GM12878 (cell line): ENCODE data around the gene IREB2. TPM values are rescaled to one million over a fixed set of nuclear protein-coding genes. Genes with fewer than 3 reads are reported as not detected.

Experiments used
- ATAC-seq: fragments of 200-7000 bp; cut with Tn5 transposase; 3 replicates; pipeline ENCODE4 v1.9.1; 2020; ENCODE audit warnings: mild to moderate bottlenecking, moderate library complexity
- BruUV-seq: library from RNA; stranded (reverse); fragments of 400-500 nt; replicated peaks from 2 replicates; lab custom pipeline; 2021; lab: Mats Ljungman, UMichigan
- CTCF ChIA-PET: fragments of 300-600 bp; sonication (Branson Sonifier 250); formaldehyde crosslinking; extraction: SDS; loops from one replicate; lab custom pipeline; 2021; ENCODE audit warnings: inconsistent platforms; lab: Yijun Ruan, JAX
- POLR2A ChIA-PET: fragments of 350-600 bp; formaldehyde crosslinking; extraction: SDS; loops from one replicate; lab custom pipeline; 2021; ENCODE audit warnings: inconsistent platforms; lab: Charles Lee
- RAD21 ChIA-PET: fragments of 300-600 bp; sonication (Branson Sonifier 250); formaldehyde crosslinking; loops from one replicate; lab custom pipeline; 2023; ENCODE audit warnings: antibody characterized with exemption; ENCODE audit not compliant: unreplicated experiment; lab: Charles Lee
- SMC1A ChIA-PET: fragments of 300-600 bp; sonication (Branson Sonifier 250); formaldehyde crosslinking; loops from one replicate; lab custom pipeline; 2023; ENCODE audit not compliant: unreplicated experiment, uncharacterized antibody; lab: Charles Lee
- DNase-seq: peaks from one replicate; pipeline ENCODE4 v3.0.0-alpha.2; 2011; ENCODE audit warnings: low read depth, low spot score
- FAIRE-seq: peaks from 3 replicates; lab custom pipeline; 2011; peaks lifted over from hg19 to GRCh38; lab: Jason Lieb, UNC
- H2AFZ ChIP-seq: 2 replicates; pipeline ENCODE4 v1.6.0; 2011; ENCODE audit warnings: low read depth, low read length, control low read depth; ENCODE audit not compliant: control insufficient read depth
- H3K27ac ChIP-seq: 2 replicates; pipeline ENCODE4 v1.5.1; 2011; ENCODE audit warnings: control low read depth; ENCODE audit not compliant: control insufficient read depth, insufficient read depth
- H3K27me3 ChIP-seq, 2 experiments: replicated peaks in 1 of 2; 2 replicates each; pipeline versions ENCODE4 v1.6.0 to v1.6.1; 2011; ENCODE audit warnings: low read length in 1 of 2; ENCODE audit not compliant: control insufficient read depth in 2 of 2, insufficient read depth in 2 of 2
- H3K36me3 ChIP-seq, 2 experiments: 2 replicates each; pipeline ENCODE4 v1.5.1; 2011; ENCODE audit warnings: low read length in 1 of 2; ENCODE audit not compliant: control insufficient read depth in 2 of 2, insufficient read depth in 2 of 2
- H3K4me1 ChIP-seq: 2 replicates; pipeline ENCODE4 v1.6.1; 2011; ENCODE audit warnings: mild to moderate bottlenecking, low read length, moderate library complexity, mixed read lengths; ENCODE audit not compliant: control insufficient read depth, insufficient read depth
- H3K4me2 ChIP-seq: 2 replicates; pipeline ENCODE4 v1.6.0; 2011; ENCODE audit warnings: control low read depth; ENCODE audit not compliant: control insufficient read depth, insufficient read depth
- H3K4me3 ChIP-seq: fragments of 200-600 bp; sonication (generic); 2 replicates; pipeline ENCODE4 v1.5.1; 2016
- H3K79me2 ChIP-seq: 2 replicates; pipeline ENCODE4 v1.6.0; 2011; ENCODE audit warnings: low read length; ENCODE audit not compliant: control insufficient read depth, insufficient read depth
- H3K9ac ChIP-seq: 2 replicates; pipeline ENCODE4 v1.8.0; 2011; ENCODE audit warnings: low read length, control low read depth, mixed read lengths; ENCODE audit not compliant: control insufficient read depth, insufficient read depth
- H3K9me3 ChIP-seq: replicated peaks from 3 replicates; pipeline ENCODE4 v1.5.1; 2011; ENCODE audit warnings: mild to moderate bottlenecking, low read length; ENCODE audit not compliant: control insufficient read depth, insufficient read depth
- H4K20me1 ChIP-seq: 2 replicates; pipeline ENCODE4 v1.6.0; 2011; ENCODE audit not compliant: control insufficient read depth, insufficient read depth
- ASH2L ChIP-seq: fragments of 300-600, 200-600 bp; sonication (generic); IDR thresholded peaks from 2 replicates; pipeline ENCODE4 v1.6.1; 2017; ENCODE audit warnings: low read depth, mild to moderate bottlenecking, borderline replicate concordance
- BHLHE40 ChIP-seq, 2 experiments: fragments of 450-650 bp in 1 of 2; IDR thresholded peaks; 2 replicates each; pipeline ENCODE4 v1.6.1; 2011 to 2017; ENCODE audit warnings: low read depth in 2 of 2, borderline replicate concordance in 1 of 2, improper control_type of control experiment in 1 of 2, low read length in 1 of 2, mild to moderate bottlenecking in 1 of 2
- EP300 ChIP-seq, 2 experiments: fragments of 150-350 bp in 1 of 2; IDR thresholded peaks; 2 replicates each; pipeline ENCODE4 v1.6.1; 2011 to 2012; ENCODE audit warnings: low read depth in 2 of 2, low read length in 2 of 2, borderline replicate concordance in 1 of 2, improper control_type of control experiment in 1 of 2, inconsistent platforms in 1 of 2; ENCODE audit not compliant: control insufficient read depth in 1 of 2
- HCFC1 ChIP-seq: fragments of 150-350 bp; IDR thresholded peaks from 2 replicates; pipeline ENCODE4 v1.6.1; 2014; ENCODE audit warnings: low read length
- NBN ChIP-seq: fragments of 450-650 bp; IDR thresholded peaks from 2 replicates; pipeline ENCODE4 v1.6.1; 2016
- NFXL1 ChIP-seq: fragments of 450-650 bp; IDR thresholded peaks from 2 replicates; pipeline ENCODE4 v1.6.1; 2017; ENCODE audit warnings: antibody characterized with exemption, mild to moderate bottlenecking, borderline replicate concordance
- SREBF1 ChIP-seq: IDR thresholded peaks from 2 replicates; pipeline ENCODE4 v1.6.1; 2012; ENCODE audit warnings: mild to moderate bottlenecking, low read length
- WGBS: methylation state at CpG from one replicate; pipeline ENCODE4 v1.1.6; 2016; ENCODE audit warnings: low lambda C conversion rate; ENCODE audit not compliant: insufficient replicate concordance, insufficient coverage; ENCODE audit errors: missing lambda C conversion rate; 5-methylcytosine and 5-hydroxymethylcytosine counted together
- in situ Hi-C: fragments of 300-500 bp; cut with MboI; formaldehyde crosslinking; loops from 9 replicates; pipeline ENCODE4 v1.14.3; 2018; ENCODE audit warnings: mixed read lengths
- intact Hi-C: fragments of 100-400 bp; cut with micrococcal nuclease; formaldehyde crosslinking; loops from one replicate; pipeline ENCODE4 v1.14.2; 2022; ENCODE audit not compliant: unreplicated experiment
- polyA plus RNA-seq, 11 experiments: library from polyadenylated mRNA; depleted of rRNA in 4 of 11; unstranded in 6 of 11; stranded (reverse) in 5 of 11; fragments of >200 nt; fragmentation: Nextera tagmentation in 4 of 11; fragmentation: Illumina TruSeq in 1 of 11; extraction: Ambion mirVana in 4 of 11; extraction: Trizol in 1 of 11; gene quantifications; 1 replicate in 1 of 11; 2 replicates in 10 of 11; pipeline versions ENCODE4 v1.2.1 to v1.2.3, GENCODE V29; 2011 to 2016; ENCODE audit warnings: inconsistent platforms in 2 of 11, missing spikeins in 2 of 11, low read depth in 1 of 11
- total RNA-seq, 4 experiments: library from RNA; depleted of rRNA in 3 of 4; stranded (reverse); fragments of >200 nt in 3 of 4; fragmentation: Illumina TruSeq in 1 of 4; extraction: Trizol in 1 of 4; gene quantifications; 2 replicates each; pipeline versions ENCODE4 v1.2.1 to v1.2.3, GENCODE V29; 2013 to 2021
- TF ChIP-seq, protein P1 (sequence below): fragments of 450-650 bp; IDR thresholded peaks from 2 replicates; pipeline ENCODE4 v1.6.1; 2014; ENCODE audit warnings: mild to moderate bottlenecking
- TF ChIP-seq, protein P2 (sequence below): IDR thresholded peaks from 2 replicates; pipeline ENCODE4 v1.6.1; 2012; ENCODE audit warnings: low read depth, low read length, improper control_type of control experiment
- TF ChIP-seq, protein P3 (sequence below): IDR thresholded peaks from 2 replicates; pipeline ENCODE4 v1.6.1; 2011; ENCODE audit warnings: borderline replicate concordance, low read depth, mild to moderate bottlenecking, moderate library complexity, mixed read lengths, low read length; ENCODE audit not compliant: insufficient read depth; ENCODE audit errors: extremely low read length
- TF ChIP-seq, protein P4 (sequence below): fragments of 450-650 bp; IDR thresholded peaks from 2 replicates; pipeline ENCODE4 v1.6.1; 2016; ENCODE audit warnings: mild to moderate bottlenecking
- TF ChIP-seq, protein P5 (sequence below): IDR thresholded peaks from 2 replicates; pipeline ENCODE4 v1.6.1; 2012; ENCODE audit warnings: mild to moderate bottlenecking, low read depth, low read length

Gene IREB2
- total and polyA plus RNA-seq, 10 of the 15 experiments (the other 5 are each of a cell fraction or from before 2014, with no cell fraction given), result 13.0 to 52.4 (median 24.4) TPM

DNA sequence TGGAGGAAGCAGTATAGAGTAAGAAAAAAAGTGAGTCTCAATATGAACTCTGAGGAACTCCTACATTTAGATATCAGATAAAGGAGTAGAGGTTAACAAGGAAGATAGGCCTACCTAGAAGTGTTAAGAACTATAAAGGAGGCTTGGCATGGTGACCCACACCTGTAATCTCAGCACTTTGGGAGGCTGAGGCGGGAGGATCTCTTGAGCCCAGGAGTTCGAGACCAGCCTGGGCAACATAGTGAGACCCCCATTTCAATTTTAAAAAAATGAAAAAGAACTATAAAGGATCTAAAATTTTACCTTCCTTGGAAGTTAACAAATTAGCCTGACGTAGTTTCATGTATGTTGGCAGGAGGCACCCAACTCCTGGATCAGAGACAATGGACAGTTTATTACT lies 14.5 kb downstream of the IREB2 start (continued):
- TF ChIP-seq NFXL1 (no peak), SREBF1 (no peak), ASH2L (no peak), BHLHE40 (IDR thresholded peaks at IDR 0.05; ENCODE audit: borderline replicate concordance in 1 of 2, low read depth in 2 of 2, low read length in 1 of 2) (no peak)
- TF ChIP-seq, protein P1, sequence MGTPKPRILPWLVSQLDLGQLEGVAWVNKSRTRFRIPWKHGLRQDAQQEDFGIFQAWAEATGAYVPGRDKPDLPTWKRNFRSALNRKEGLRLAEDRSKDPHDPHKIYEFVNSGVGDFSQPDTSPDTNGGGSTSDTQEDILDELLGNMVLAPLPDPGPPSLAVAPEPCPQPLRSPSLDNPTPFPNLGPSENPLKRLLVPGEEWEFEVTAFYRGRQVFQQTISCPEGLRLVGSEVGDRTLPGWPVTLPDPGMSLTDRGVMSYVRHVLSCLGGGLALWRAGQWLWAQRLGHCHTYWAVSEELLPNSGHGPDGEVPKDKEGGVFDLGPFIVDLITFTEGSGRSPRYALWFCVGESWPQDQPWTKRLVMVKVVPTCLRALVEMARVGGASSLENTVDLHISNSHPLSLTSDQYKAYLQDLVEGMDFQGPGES, result no peak
- TF ChIP-seq, protein P2, sequence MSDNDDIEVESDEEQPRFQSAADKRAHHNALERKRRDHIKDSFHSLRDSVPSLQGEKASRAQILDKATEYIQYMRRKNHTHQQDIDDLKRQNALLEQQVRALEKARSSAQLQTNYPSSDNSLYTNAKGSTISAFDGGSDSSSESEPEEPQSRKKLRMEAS, result no peak
- TF ChIP-seq, protein P3, sequence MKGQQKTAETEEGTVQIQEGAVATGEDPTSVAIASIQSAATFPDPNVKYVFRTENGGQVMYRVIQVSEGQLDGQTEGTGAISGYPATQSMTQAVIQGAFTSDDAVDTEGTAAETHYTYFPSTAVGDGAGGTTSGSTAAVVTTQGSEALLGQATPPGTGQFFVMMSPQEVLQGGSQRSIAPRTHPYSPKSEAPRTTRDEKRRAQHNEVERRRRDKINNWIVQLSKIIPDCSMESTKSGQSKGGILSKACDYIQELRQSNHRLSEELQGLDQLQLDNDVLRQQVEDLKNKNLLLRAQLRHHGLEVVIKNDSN, result no peak

DNA sequence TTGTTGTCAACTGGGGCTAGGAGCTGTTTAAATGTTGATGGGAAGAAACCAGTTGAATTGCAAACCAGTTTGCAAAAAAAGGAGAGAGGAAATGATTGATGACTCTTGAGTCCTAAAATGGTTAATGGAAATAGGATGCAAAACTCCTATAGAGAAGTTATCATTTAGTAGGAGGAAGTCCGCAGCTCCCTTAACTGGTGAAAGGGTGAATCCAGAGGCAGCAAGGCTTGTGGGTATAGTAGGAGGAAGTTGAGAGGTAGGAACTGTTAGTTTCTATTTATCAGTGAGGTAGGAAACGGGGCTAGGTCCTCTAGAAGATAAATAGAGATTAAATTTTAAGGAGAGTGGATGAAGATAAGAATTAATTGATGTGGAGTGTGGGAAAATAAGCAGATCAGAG lies 15.4 kb downstream of the IREB2 start:
- Histone ChIP-seq H3K79me2 (peaks cover 93% of the 10 kb centered on the region), H3K4me1 (peaks cover 10% of the 10 kb centered on the region)
- BruUV-seq, result TSS peak; percentile 17

More for the DNA sequence above, 15.4 kb downstream of the IREB2 start:
- Histone ChIP-seq H4K20me1 (peaks cover 4% of the 10 kb centered on the region; the same call in 1 of the 2 replicates), H3K4me2 (0 out of 2 replicates have a peak overlapping the region, but pooled peaks have one; percentile 30), H3K4me3 (no peak overlapping the region), H3K9ac (no peak overlapping the region), H3K27ac (no peak overlapping the region; the same call in 1 of the 2 replicates), H3K27me3 (no peaks in the 10 kb centered on the region)
- CTCF ChIA-PET, result interaction anchor here (0.8 to 1.4 kb wide), 3 partner anchors 12 to 68 kb away, joined by 4 read pairs; no protein-coding TSS in a partner anchor
- ATAC-seq (0 out of 3 replicates have a peak, but pooled peaks have one; percentile 10), FAIRE-seq (no peak), DNase-seq (no peak)
- 32% methylated on average over 2 of the region's 2 CpGs for WGBS
- POLR2A ChIA-PET, result no interaction called here
- SMC1A ChIA-PET, result no interaction called here
- in situ Hi-C loops, result no loop called here
- RAD21 ChIA-PET, result no interaction called here
- TF ChIP-seq HCFC1 (no peak), NBN (no peak), EP300 (IDR thresholded peaks at IDR 0.05; ENCODE audit: borderline replicate concordance in 1 of 2, control insufficient read depth in 1 of 2, low read depth in 2 of 2, low read length in 2 of 2) (no peak)
- TF ChIP-seq, protein P4, sequence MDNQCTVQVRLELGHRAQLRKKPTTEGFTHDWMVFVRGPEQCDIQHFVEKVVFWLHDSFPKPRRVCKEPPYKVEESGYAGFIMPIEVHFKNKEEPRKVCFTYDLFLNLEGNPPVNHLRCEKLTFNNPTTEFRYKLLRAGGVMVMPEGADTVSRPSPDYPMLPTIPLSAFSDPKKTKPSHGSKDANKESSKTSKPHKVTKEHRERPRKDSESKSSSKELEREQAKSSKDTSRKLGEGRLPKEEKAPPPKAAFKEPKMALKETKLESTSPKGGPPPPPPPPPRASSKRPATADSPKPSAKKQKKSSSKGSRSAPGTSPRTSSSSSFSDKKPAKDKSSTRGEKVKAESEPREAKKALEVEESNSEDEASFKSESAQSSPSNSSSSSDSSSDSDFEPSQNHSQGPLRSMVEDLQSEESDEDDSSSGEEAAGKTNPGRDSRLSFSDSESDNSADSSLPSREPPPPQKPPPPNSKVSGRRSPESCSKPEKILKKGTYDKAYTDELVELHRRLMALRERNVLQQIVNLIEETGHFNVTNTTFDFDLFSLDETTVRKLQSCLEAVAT, result no peak
- TF ChIP-seq, protein P5, sequence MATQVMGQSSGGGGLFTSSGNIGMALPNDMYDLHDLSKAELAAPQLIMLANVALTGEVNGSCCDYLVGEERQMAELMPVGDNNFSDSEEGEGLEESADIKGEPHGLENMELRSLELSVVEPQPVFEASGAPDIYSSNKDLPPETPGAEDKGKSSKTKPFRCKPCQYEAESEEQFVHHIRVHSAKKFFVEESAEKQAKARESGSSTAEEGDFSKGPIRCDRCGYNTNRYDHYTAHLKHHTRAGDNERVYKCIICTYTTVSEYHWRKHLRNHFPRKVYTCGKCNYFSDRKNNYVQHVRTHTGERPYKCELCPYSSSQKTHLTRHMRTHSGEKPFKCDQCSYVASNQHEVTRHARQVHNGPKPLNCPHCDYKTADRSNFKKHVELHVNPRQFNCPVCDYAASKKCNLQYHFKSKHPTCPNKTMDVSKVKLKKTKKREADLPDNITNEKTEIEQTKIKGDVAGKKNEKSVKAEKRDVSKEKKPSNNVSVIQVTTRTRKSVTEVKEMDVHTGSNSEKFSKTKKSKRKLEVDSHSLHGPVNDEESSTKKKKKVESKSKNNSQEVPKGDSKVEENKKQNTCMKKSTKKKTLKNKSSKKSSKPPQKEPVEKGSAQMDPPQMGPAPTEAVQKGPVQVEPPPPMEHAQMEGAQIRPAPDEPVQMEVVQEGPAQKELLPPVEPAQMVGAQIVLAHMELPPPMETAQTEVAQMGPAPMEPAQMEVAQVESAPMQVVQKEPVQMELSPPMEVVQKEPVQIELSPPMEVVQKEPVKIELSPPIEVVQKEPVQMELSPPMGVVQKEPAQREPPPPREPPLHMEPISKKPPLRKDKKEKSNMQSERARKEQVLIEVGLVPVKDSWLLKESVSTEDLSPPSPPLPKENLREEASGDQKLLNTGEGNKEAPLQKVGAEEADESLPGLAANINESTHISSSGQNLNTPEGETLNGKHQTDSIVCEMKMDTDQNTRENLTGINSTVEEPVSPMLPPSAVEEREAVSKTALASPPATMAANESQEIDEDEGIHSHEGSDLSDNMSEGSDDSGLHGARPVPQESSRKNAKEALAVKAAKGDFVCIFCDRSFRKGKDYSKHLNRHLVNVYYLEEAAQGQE, result no peak
- TF ChIP-seq, all 136 proteins: peak for 0
- intact Hi-C loops, result no loop called here
- Histone ChIP-seq H3K9me3 (no peaks in the 10 kb centered on the region), H2AFZ (no peak overlapping the region), H3K36me3 (peaks cover 0 to 2% of the 10 kb centered on the region in 2 experiments; a peak in 3 of 4 replicates)
